ENCODE data around the gene CIAO2B.

DNA sequence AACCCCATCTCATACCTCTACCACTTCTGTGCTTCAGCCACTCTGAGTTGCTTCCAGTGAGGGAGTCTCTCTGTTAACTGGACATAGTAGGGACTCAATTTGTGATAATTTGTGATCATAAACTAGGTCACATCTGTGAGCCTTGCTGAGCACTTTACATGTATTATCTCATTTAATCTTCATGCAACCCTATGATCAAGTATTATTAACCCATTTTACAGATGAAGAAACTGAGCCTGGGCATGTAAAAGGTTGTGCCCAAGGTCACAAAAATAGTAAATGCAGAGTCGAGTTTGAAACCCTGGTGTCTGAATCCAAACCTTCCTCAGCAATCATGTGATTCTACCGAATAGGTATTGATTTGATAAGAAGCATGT, 35.3 kb downstream of the CIAO2B start:
- no peak for TF ChIP-seq GATA2 (IDR thresholded peaks at IDR 0.05; ENCODE audit: low read depth, low read length)
- TF ChIP-seq GATA3 (IDR thresholded peaks at IDR 0.05; ENCODE audit: low read depth, low read length): no peak
